B cell (primary cell): ENCODE data around the gene AUTS2. TPM values are rescaled to one million over a fixed set of nuclear protein-coding genes. Genes with fewer than 3 reads are reported as not detected.

Source experiments
- ATAC-seq: fragments of 200-7000 bp; cut with Tn5 transposase; one replicate; pipeline ENCODE4 v1.10.0; 2021; ENCODE audit warnings: low read depth, mild to moderate bottlenecking, moderate number of reproducible peaks, moderate library complexity
- CTCF ChIA-PET: fragments of 350-600 bp; sonication (Branson Sonifier 250); formaldehyde crosslinking; loops from one replicate; lab custom pipeline; 2021; ENCODE audit warnings: antibody characterized with exemption, inconsistent platforms; lab: Charles Lee
- POLR2A ChIA-PET: fragments of 350-600 bp; sonication (Branson Sonifier 250); formaldehyde crosslinking; loops from one replicate; lab custom pipeline; 2021; ENCODE audit warnings: antibody characterized with exemption; lab: Charles Lee
- DNase-seq: peaks from one replicate; pipeline ENCODE4 v3.0.0; 2013
- H2AFZ ChIP-seq: 2 replicates; pipeline ENCODE4 v1.6.1; 2012; ENCODE audit warnings: mild to moderate bottlenecking, low read depth, low read length; ENCODE audit not compliant: insufficient read depth, poor library complexity, severe bottlenecking
- H3K27ac ChIP-seq, 2 donors: 1 replicate in 1 of 2; 2 replicates in 1 of 2; pipeline ENCODE4 v1.5.1; 2012 to 2013; ENCODE audit warnings: low read length in 2 of 2, mild to moderate bottlenecking in 2 of 2, moderate library complexity in 1 of 2
- H3K27me3 ChIP-seq, 4 experiments: fragments of 200-600 bp in 1 of 4; sonication (generic) in 1 of 4; replicated peaks in 1 of 4; 1 replicate in 2 of 4; 2 replicates in 2 of 4; pipeline versions ENCODE4 v1.6.1 to v1.7.0; 2013 to 2016; ENCODE audit warnings: low read length in 3 of 4, mild to moderate bottlenecking in 2 of 4, mixed read lengths in 1 of 4, moderate library complexity in 1 of 4; ENCODE audit not compliant: insufficient read depth in 4 of 4, control insufficient read depth in 3 of 4; ENCODE audit errors: control extremely low read depth in 1 of 4
- H3K36me3 ChIP-seq, 2 experiments: replicated peaks in 1 of 2; 1 replicate in 1 of 2; 2 replicates in 1 of 2; pipeline versions ENCODE4 v1.6.1 to v1.7.1; 2013; ENCODE audit warnings: low read length in 1 of 2; ENCODE audit not compliant: insufficient read depth in 2 of 2, control insufficient read depth in 1 of 2; ENCODE audit errors: control extremely low read depth in 1 of 2, extremely low read depth in 1 of 2
- H3K4me1 ChIP-seq, 2 donors: fragments of 200-600 bp in 1 of 2; sonication (generic) in 1 of 2; 1 replicate in 1 of 2; 2 replicates in 1 of 2; pipeline versions ENCODE4 v1.5.1 to v1.6.1; 2013 to 2017; ENCODE audit warnings: low read length in 2 of 2; ENCODE audit not compliant: control insufficient read depth in 2 of 2, insufficient read depth in 2 of 2
- H3K4me2 ChIP-seq: replicated peaks from 2 replicates; pipeline ENCODE3; 2012; ENCODE audit warnings: mild to moderate bottlenecking, low read depth, low read length; ENCODE audit not compliant: poor library complexity, severe bottlenecking
- H3K4me3 ChIP-seq, 5 experiments: fragments of 200-600 bp in 1 of 5; sonication (generic) in 1 of 5; 1 replicate in 3 of 5; 2 replicates in 2 of 5; pipeline versions ENCODE4 v1.5.1 to v1.7.0; 2011 to 2016; ENCODE audit warnings: low read length in 4 of 5, mild to moderate bottlenecking in 4 of 5, low read depth in 2 of 5, control low read depth in 1 of 5, moderate library complexity in 1 of 5; ENCODE audit not compliant: insufficient read depth in 1 of 5; ENCODE audit errors: control extremely low read depth in 1 of 5, extremely low read depth in 1 of 5
- H3K79me2 ChIP-seq: fragments of 200-600 bp; sonication (generic); one replicate; pipeline ENCODE4 v1.6.0; 2016; ENCODE audit warnings: low read length; ENCODE audit not compliant: control insufficient read depth, insufficient read depth
- H3K9ac ChIP-seq: fragments of 200-600 bp; sonication (generic); 2 replicates; pipeline ENCODE4 v1.6.1; 2017; ENCODE audit warnings: mild to moderate bottlenecking, low read length, moderate library complexity
- H3K9me3 ChIP-seq, 3 donors: one replicate each; pipeline versions ENCODE4 v1.6.1 to v1.7.1; 2013; ENCODE audit warnings: low read length in 2 of 3; ENCODE audit not compliant: control insufficient read depth in 2 of 3, insufficient read depth in 1 of 3; ENCODE audit errors: control extremely low read depth in 1 of 3
- H4K20me1 ChIP-seq: 2 replicates; pipeline ENCODE4 v1.6.0; 2012; ENCODE audit warnings: mild to moderate bottlenecking, low read length; ENCODE audit not compliant: insufficient read depth, control insufficient read depth, poor library complexity, severe bottlenecking
- H3K27ac Mint-ChIP-seq: one replicate; pipeline ENCODE4 v1.8.0; 2021; ENCODE audit warnings: mixed read lengths
- H3K27me3 Mint-ChIP-seq: one replicate; pipeline ENCODE4 v1.8.0; 2021; ENCODE audit warnings: mixed read lengths
- H3K4me1 Mint-ChIP-seq: one replicate; pipeline ENCODE4 v1.8.0; 2021; ENCODE audit warnings: mixed read lengths
- H3K4me3 Mint-ChIP-seq: one replicate; pipeline ENCODE4 v1.8.0; 2021; ENCODE audit warnings: mixed read lengths
- H3K9me3 Mint-ChIP-seq: one replicate; pipeline ENCODE4 v1.8.0; 2022; ENCODE audit warnings: mixed read lengths; ENCODE audit not compliant: insufficient read depth
- CTCF ChIP-seq: fragments of 200-600 bp; IDR thresholded peaks from one replicate; pipeline ENCODE4 v1.8.0; 2022; ENCODE audit warnings: antibody characterized with exemption, mild to moderate bottlenecking
- EZH2 ChIP-seq: IDR thresholded peaks from 2 replicates; pipeline ENCODE4 v1.6.1; 2012; ENCODE audit warnings: borderline replicate concordance, low read depth, mild to moderate bottlenecking, moderate library complexity, low read length; ENCODE audit not compliant: insufficient read depth, poor library complexity, severe bottlenecking
- WGBS: methylation state at CpG from one replicate; pipeline ENCODE4 v1.1.5; 2013; ENCODE audit warnings: missing lambda C conversion rate; ENCODE audit not compliant: insufficient coverage; 5-methylcytosine and 5-hydroxymethylcytosine counted together
- intact Hi-C: fragments of 100-400 bp; cut with micrococcal nuclease; formaldehyde crosslinking; loops from one replicate; pipeline ENCODE4 v1.10.0; 2022
- polyA plus RNA-seq: library from polyadenylated mRNA; depleted of rRNA; stranded (reverse); fragments of >200 nt; gene quantifications from 2 replicates; pipeline ENCODE4 v1.2.3, GENCODE V29; 2012
- total RNA-seq, 2 donors: library from RNA; stranded (reverse); fragments of 120-200 nt in 1 of 2; gene quantifications; 1 replicate in 1 of 2; 2 replicates in 1 of 2; pipeline versions ENCODE4 v1.2.3 to v1.2.4, GENCODE V29; 2013 to 2022

Gene AUTS2
- total and polyA plus RNA-seq, 2 donors (not counting 1 experiment from before 2014, with no cell fraction given): 22.3 to 35.0 TPM

GRCh38 chr7:70325509-70326101 is 727.3 kb downstream of the AUTS2 start:
- no peak overlapping the region for H3K27ac ChIP-seq
- no peak overlapping the region for H2AFZ ChIP-seq
- DNase-seq: no peak
- Mint-ChIP-seq H3K4me1 (no peaks in the 10 kb centered on the region), H3K9me3 (no peaks in the 10 kb centered on the region), H3K27ac (no peak overlapping the region), H3K4me3 (no peak overlapping the region), H3K27me3 (no peaks in the 10 kb centered on the region)
- TF ChIP-seq EZH2: no peak
- no peak for TF ChIP-seq CTCF
- H3K4me3 ChIP-seq: no peak overlapping the region
- H3K36me3 ChIP-seq: no peaks in the 10 kb centered on the region
- intact Hi-C loops: no loop called here
- no peaks in the 10 kb centered on the region for H4K20me1 ChIP-seq
- CTCF ChIA-PET: no interaction called here
- H3K4me2 ChIP-seq: no peak overlapping the region
- H3K4me1 ChIP-seq: no peaks in the 10 kb centered on the region
- WGBS: 14% methylated on average over 1 of the region's 2 CpGs
- H3K27me3 ChIP-seq: no peaks in the 10 kb centered on the region
- H3K79me2 ChIP-seq: no peaks in the 10 kb centered on the region
- H3K9me3 ChIP-seq: no peaks in the 10 kb centered on the region
- no peak for ATAC-seq
- H3K9ac ChIP-seq: no peak overlapping the region
- POLR2A ChIA-PET: no interaction called here

GRCh38 chr7:70334295-70334694 is 736.0 kb downstream of the AUTS2 start:
- no peak overlapping the region for H2AFZ ChIP-seq
- no peak for DNase-seq
- no peaks in the 10 kb centered on the region for H3K27me3 ChIP-seq
- no peaks in the 10 kb centered on the region for H3K36me3 ChIP-seq
- H4K20me1 ChIP-seq: no peaks in the 10 kb centered on the region
- POLR2A ChIA-PET: no interaction called here
- Mint-ChIP-seq H3K4me1 (no peaks in the 10 kb centered on the region), H3K4me3 (no peak overlapping the region), H3K9me3 (no peaks in the 10 kb centered on the region), H3K27me3 (no peaks in the 10 kb centered on the region), H3K27ac (no peak overlapping the region)
- no peaks in the 10 kb centered on the region for H3K9me3 ChIP-seq
- H3K9ac ChIP-seq: no peak overlapping the region
- H3K27ac ChIP-seq: no peak overlapping the region
- H3K4me3 ChIP-seq: no peak overlapping the region
- H3K4me2 ChIP-seq: no peak overlapping the region
- ATAC-seq: no peak
- no peaks in the 10 kb centered on the region for H3K4me1 ChIP-seq
- no peak for TF ChIP-seq CTCF
- no peak for TF ChIP-seq EZH2
- WGBS: 100% methylated on average over 1 of the region's 2 CpGs
- H3K79me2 ChIP-seq: no peaks in the 10 kb centered on the region
- CTCF ChIA-PET: no interaction called here
- intact Hi-C loops: no loop called here
